Measurements from ENCODE around the gene PEG3. TPM values are rescaled to one million over a fixed set of nuclear protein-coding genes. Genes with fewer than 3 reads are reported as not detected.

The PEG3 gene
- total and polyA plus RNA-seq, 2 of the 8 experiments (the other 6 are each of a cell fraction or from before 2014, with no cell fraction given) = not detected

GRCh38 chr19:56832352-56832928 lies 8.1 kb downstream of the PEG3 start (continued):
- no peak for TF ChIP-seq NRF1 (IDR thresholded peaks at IDR 0.05; ENCODE audit: low read depth, low read length)
- TF ChIP-seq TAF1 (IDR thresholded peaks at IDR 0.05; ENCODE audit: low read depth, low read length) = no peak
- no peak for TF ChIP-seq MAFK (IDR thresholded peaks at IDR 0.05; ENCODE audit: low read depth, low read length)
